SH-SY5Y (cell line): ENCODE results near the gene ACOT8.

ENCODE experiments used
- GATA2 ChIP-seq: IDR thresholded peaks from 2 replicates; pipeline ENCODE4 v1.6.1; 2011; ENCODE audit warnings: mild to moderate bottlenecking, low read depth, low read length
- GATA3 ChIP-seq: IDR thresholded peaks from 2 replicates; pipeline ENCODE4 v1.6.1; 2011; ENCODE audit warnings: low read depth, mild to moderate bottlenecking, low read length, moderate library complexity

- no peak for TF ChIP-seq GATA3
- TF ChIP-seq GATA2 = no peak
Observed at GRCh38 chr20:45887346-45887715, 30.1 kb upstream of the ACOT8 start, which contains the start of gene SPATA25.
